Ascending aorta (tissue), 2 donors: Measurements from ENCODE around the gene NFIL3. TPM values are rescaled to one million over a fixed set of nuclear protein-coding genes. Genes with fewer than 3 reads are reported as not detected.
"Not testable (repeated sequence)": the region's sequence is repeated elsewhere in the genome, so short reads cannot be mapped to it uniquely, and the experiment has no call there.

Experiments used
- DNase-seq, 2 donors: peaks; one replicate each; pipeline ENCODE4 v3.0.0-alpha.2; 2019; ENCODE audit warnings: low spot score in 2 of 2
- H3K27ac ChIP-seq, 2 donors: fragments of 200-600 bp; sonication (generic); one replicate each; pipeline ENCODE4 v1.5.1; 2016 to 2017; ENCODE audit warnings: mild to moderate bottlenecking in 1 of 2
- H3K27me3 ChIP-seq: fragments of 200-600 bp; sonication (generic); one replicate; pipeline ENCODE4 v1.5.1; 2017
- H3K36me3 ChIP-seq, 2 donors: fragments of 200-600 bp; sonication (generic); one replicate each; pipeline ENCODE4 v1.5.1; 2016
- H3K4me1 ChIP-seq, 2 donors: fragments of 200-600 bp; sonication (generic); one replicate each; pipeline ENCODE4 v1.5.1; 2016 to 2017; ENCODE audit warnings: mild to moderate bottlenecking in 1 of 2
- H3K4me3 ChIP-seq, 2 donors: fragments of 200-600 bp; sonication (generic); one replicate each; pipeline ENCODE4 v1.5.1; 2016 to 2017; ENCODE audit warnings: mild to moderate bottlenecking in 1 of 2
- H3K9me3 ChIP-seq, 2 donors: fragments of 200-600 bp; sonication (generic); one replicate each; pipeline ENCODE4 v1.5.1; 2016
- CTCF ChIP-seq, 3 experiments: fragments of 200-600 bp in 2 of 3; fragments of 450-650 bp in 1 of 3; sonication (generic) in 2 of 3; IDR thresholded peaks; one replicate each; pipeline ENCODE4 v1.5.1; 2016 to 2019; ENCODE audit warnings: antibody characterized with exemption in 3 of 3, mild to moderate bottlenecking in 1 of 3, moderate library complexity in 1 of 3
- intact Hi-C: fragments of 100-400 bp; cut with DNase I; formaldehyde crosslinking; loops from one replicate; pipeline ENCODE4 v1.15.1; 2023
- total RNA-seq: library from RNA; depleted of rRNA; stranded (reverse); fragments of >200 nt; gene quantifications from one replicate; pipeline ENCODE4 v1.1.0, GENCODE V29; 2016

Gene NFIL3
- total RNA-seq, 1 donor from 2014 or later = 27.5 TPM

GRCh38 chr9:91392435-91392834, 31.2 kb downstream of the NFIL3 start:
- Histone ChIP-seq H3K36me3 (no peaks in the 10 kb centered on the region), H3K4me1 (no peaks in the 10 kb centered on the region), H3K4me3 (no peak overlapping the region), H3K9me3 (no peaks in the 10 kb centered on the region), H3K27ac (no peak overlapping the region), H3K27me3 (no peaks in the 10 kb centered on the region)
- intact Hi-C loops = no loop called here
- TF ChIP-seq CTCF (IDR thresholded peaks at IDR 0.05) = no peak
- DNase-seq = no peak

GRCh38 chr9:91391818-91392217, 31.8 kb downstream of the NFIL3 start:
- no peaks in the 10 kb centered on the region for H3K4me1 ChIP-seq
- H3K27me3 ChIP-seq = no peaks in the 10 kb centered on the region
- H3K9me3 ChIP-seq = no peaks in the 10 kb centered on the region
- H3K36me3 ChIP-seq = no peaks in the 10 kb centered on the region
- intact Hi-C loops = no loop called here
- H3K4me3 ChIP-seq = no peak overlapping the region
- no peak for TF ChIP-seq CTCF (IDR thresholded peaks at IDR 0.05)
- H3K27ac ChIP-seq = no peak overlapping the region
- no peak for DNase-seq

GRCh38 chr9:91391412-91391811, 32.2 kb downstream of the NFIL3 start:
- DNase-seq = no peak
- no peak overlapping the region for H3K4me3 ChIP-seq
- H3K36me3 ChIP-seq = no peaks in the 10 kb centered on the region
- no peaks in the 10 kb centered on the region for H3K4me1 ChIP-seq
- TF ChIP-seq CTCF (IDR thresholded peaks at IDR 0.05) = no peak
- no peaks in the 10 kb centered on the region for H3K27me3 ChIP-seq
- H3K9me3 ChIP-seq = no peaks in the 10 kb centered on the region
- no peak overlapping the region for H3K27ac ChIP-seq
- intact Hi-C loops = no loop called here

- DNase-seq, H3K27ac ChIP-seq, intact Hi-C loops: not testable (repeated sequence)
Measured at GRCh38 chr9:91389686-91390085, 33.9 kb downstream of the NFIL3 start.

DNA sequence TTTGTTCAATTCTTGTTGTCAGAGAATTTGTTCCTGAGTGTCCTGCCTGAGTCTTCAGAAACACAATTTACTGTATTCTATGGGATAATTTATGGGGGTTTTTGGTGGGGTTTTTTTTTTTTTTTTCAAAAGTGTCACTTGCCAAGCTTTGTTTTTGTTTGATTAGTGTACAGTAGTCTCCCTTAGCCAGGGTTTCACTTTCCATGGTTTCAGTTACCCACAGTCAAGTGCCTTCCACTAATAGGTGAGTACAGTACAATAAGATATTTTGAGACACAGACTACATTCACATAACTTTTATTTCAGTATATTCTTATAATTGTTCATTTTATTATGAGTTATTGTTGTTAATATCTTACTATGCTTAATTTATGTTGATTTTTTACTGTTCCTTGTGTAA, 36.9 kb downstream of the NFIL3 start:
- TF ChIP-seq CTCF (IDR thresholded peaks at IDR 0.05) = no peak
- no peaks in the 10 kb centered on the region for H3K9me3 ChIP-seq
- intact Hi-C loops = no loop called here
- no peaks in the 10 kb centered on the region for H3K4me1 ChIP-seq
- no peaks in the 10 kb centered on the region for H3K27me3 ChIP-seq
- DNase-seq = no peak
- H3K27ac ChIP-seq = no peak overlapping the region
- H3K36me3 ChIP-seq = no peaks in the 10 kb centered on the region
- no peak overlapping the region for H3K4me3 ChIP-seq

More at GRCh38 chr9:91389686-91390085, 33.9 kb downstream of the NFIL3 start:
- H3K4me3 ChIP-seq, H3K4me1 ChIP-seq, H3K9me3 ChIP-seq, H3K27me3 ChIP-seq, H3K36me3 ChIP-seq: not testable (repeated sequence)

- intact Hi-C loops = no loop called here
- Histone ChIP-seq H3K36me3 (no peaks in the 10 kb centered on the region), H3K9me3 (no peaks in the 10 kb centered on the region), H3K4me1 (no peaks in the 10 kb centered on the region), H3K27ac (no peak overlapping the region), H3K4me3 (no peak overlapping the region), H3K27me3 (no peaks in the 10 kb centered on the region)
- no peak for TF ChIP-seq CTCF (IDR thresholded peaks at IDR 0.05)
- DNase-seq = no peak
Measured at GRCh38 chr9:91384954-91385353, 38.7 kb downstream of the NFIL3 start.
